HEK293T (cell line): ENCODE measurements around the gene MOCS2.

ENCODE experiments used
- ARNT ChIP-seq: fragments of 450-650 bp; IDR thresholded peaks from 2 replicates; pipeline ENCODE4 v1.6.1; 2017; ENCODE audit warnings: mild to moderate bottlenecking
- BHLHE40 ChIP-seq: fragments of 450-650 bp; IDR thresholded peaks from 2 replicates; pipeline ENCODE4 v1.6.1; 2016; ENCODE audit warnings: mild to moderate bottlenecking, moderate library complexity, borderline replicate concordance
- CTBP1 ChIP-seq: fragments of 450-650 bp; IDR thresholded peaks from 2 replicates; pipeline ENCODE4 v1.6.1; 2016; ENCODE audit warnings: borderline replicate concordance
- ELF4 ChIP-seq: fragments of 450-650 bp; IDR thresholded peaks from 2 replicates; pipeline ENCODE4 v1.6.1; 2017; ENCODE audit warnings: antibody characterized with exemption
- FOXM1 ChIP-seq: fragments of 450-650 bp; IDR thresholded peaks from 2 replicates; pipeline ENCODE4 v1.6.1; 2017; ENCODE audit warnings: mild to moderate bottlenecking, borderline replicate concordance
- SP1 ChIP-seq: fragments of 450-650 bp; IDR thresholded peaks from 2 replicates; pipeline ENCODE4 v1.6.1; 2017
- SUZ12 ChIP-seq: fragments of 450-650 bp; IDR thresholded peaks from 2 replicates; pipeline ENCODE4 v1.6.1; 2016; ENCODE audit warnings: mild to moderate bottlenecking

DNA sequence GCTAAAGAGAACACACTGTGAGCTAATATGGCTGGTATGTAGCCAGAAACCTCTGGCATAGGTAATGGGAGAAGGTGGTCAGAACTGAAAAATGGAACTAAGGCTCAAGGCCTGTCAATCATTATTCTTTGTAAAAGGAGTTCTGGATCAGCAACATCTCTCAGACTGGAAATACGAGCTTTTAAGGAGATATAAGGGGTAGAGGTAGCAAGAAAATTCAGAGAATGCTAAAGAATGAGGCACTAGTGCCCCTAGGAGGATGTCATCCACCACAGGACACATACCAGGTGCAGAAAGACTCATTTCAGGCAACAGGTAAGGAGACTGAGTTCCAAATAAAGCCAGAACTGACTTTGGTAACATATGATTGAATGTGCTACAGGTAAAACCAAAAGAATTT is 18.9 kb upstream of the MOCS2 start:
- no peak for TF ChIP-seq SP1
- no peak for TF ChIP-seq ARNT
- no peak for TF ChIP-seq ELF4
- no peak for TF ChIP-seq BHLHE40
- TF ChIP-seq FOXM1: no peak
- TF ChIP-seq SUZ12: no peak
- TF ChIP-seq CTBP1: no peak
